ENCODE measurements around the gene WDR75. TPM values are rescaled to one million over a fixed set of nuclear protein-coding genes. Genes with fewer than 3 reads are reported as not detected.
"Not testable (repeated sequence)": the region's sequence is repeated elsewhere in the genome, so short reads cannot be mapped to it uniquely, and the experiment has no call there.

WDR75 gene
- polyA plus RNA-seq, 1 donor (not counting 4 experiments of a cell fraction or from before 2014, with no cell fraction given), result 60.4 TPM

- H3K4me1 ChIP-seq (ENCODE audit: control insufficient read depth, extremely low read depth, insufficient read depth, low read length), result no peaks in the 10 kb centered on the region
- no peak for DNase-seq (ENCODE audit: low read depth, low spot score)
- no peaks in the 10 kb centered on the region for H3K9me1 ChIP-seq (ENCODE audit: control insufficient read depth, extremely low read depth, insufficient read depth, low read length)
- no peak overlapping the region for H3K4me2 ChIP-seq (ENCODE audit: control insufficient read depth, extremely low read depth, insufficient read depth, low read depth, low read length)
- H2AFZ ChIP-seq (ENCODE audit: control insufficient read depth, low read length), result no peak overlapping the region
- no peak overlapping the region for H3K9ac ChIP-seq (ENCODE audit: control insufficient read depth, extremely low read depth, insufficient read depth, low read length)
- FAIRE-seq, result no peak
- no peaks in the 10 kb centered on the region for H3K9me3 ChIP-seq (ENCODE audit: control insufficient read depth, low read depth, low read length)
- dilution Hi-C loops (cut with MboI; ENCODE audit: extremely low pct_ligation_motif_present, low sequenced_read_pairs), result no loop called here
- H3K79me2 ChIP-seq (ENCODE audit: control insufficient read depth, insufficient read depth, low read length), result no peaks in the 10 kb centered on the region
- no peak overlapping the region for H3K27ac ChIP-seq (ENCODE audit: control insufficient read depth, insufficient read depth, low read length)
- TF ChIP-seq CTCF (optimal IDR thresholded peaks at IDR 0.05 in 1 of 3, IDR thresholded peaks at IDR 0.05 in 1 of 3, conservative IDR thresholded peaks at IDR 0.05 in 1 of 3; ENCODE audit: extremely low read depth in 1 of 3, insufficient read depth in 2 of 3, low read length in 3 of 3), result no peak
- no peak for TF ChIP-seq EZH2 (IDR thresholded peaks at IDR 0.05; ENCODE audit: low read length)
- peaks cover 7% of the 10 kb centered on the region in 2 experiments for H3K36me3 ChIP-seq (ENCODE audit: control insufficient read depth in 2 of 2, extremely low read depth in 1 of 2, insufficient read depth in 2 of 2, low read length in 2 of 2)
- no peak overlapping the region for H3K4me3 ChIP-seq (ENCODE audit: control insufficient read depth in 2 of 3, extremely low read depth in 1 of 3, insufficient read depth in 2 of 3, low read depth in 1 of 3, low read length in 3 of 3)
- H4K20me1 ChIP-seq (ENCODE audit: control insufficient read depth, extremely low read depth, insufficient read depth, low read length), result no peaks in the 10 kb centered on the region
- no peaks in the 10 kb centered on the region for H3K27me3 ChIP-seq (ENCODE audit: control insufficient read depth, extremely low read depth, insufficient read depth, low read length)
These were observed 36.5 kb downstream of the WDR75 start for GRCh38 chr2:189477756-189478155.

- H4K20me1 ChIP-seq (ENCODE audit: control insufficient read depth, extremely low read depth, insufficient read depth, low read length); H3K79me2 ChIP-seq (ENCODE audit: control insufficient read depth, insufficient read depth, low read length); H3K9me1 ChIP-seq (ENCODE audit: control insufficient read depth, extremely low read depth, insufficient read depth, low read length); FAIRE-seq; H3K4me2 ChIP-seq (ENCODE audit: control insufficient read depth, extremely low read depth, insufficient read depth, low read depth, low read length); DNase-seq (ENCODE audit: low read depth, low spot score); H3K9ac ChIP-seq (ENCODE audit: control insufficient read depth, extremely low read depth, insufficient read depth, low read length); dilution Hi-C loops (cut with MboI; ENCODE audit: extremely low pct_ligation_motif_present, low sequenced_read_pairs); H3K27me3 ChIP-seq (ENCODE audit: control insufficient read depth, extremely low read depth, insufficient read depth, low read length); H3K4me3 ChIP-seq (ENCODE audit: control insufficient read depth in 2 of 3, extremely low read depth in 1 of 3, insufficient read depth in 2 of 3, low read depth in 1 of 3, low read length in 3 of 3); H3K27ac ChIP-seq (ENCODE audit: control insufficient read depth, insufficient read depth, low read length); H2AFZ ChIP-seq (ENCODE audit: control insufficient read depth, low read length); H3K36me3 ChIP-seq (ENCODE audit: control insufficient read depth in 2 of 2, extremely low read depth in 1 of 2, insufficient read depth in 2 of 2, low read length in 2 of 2); H3K9me3 ChIP-seq (ENCODE audit: control insufficient read depth, low read depth, low read length); H3K4me1 ChIP-seq (ENCODE audit: control insufficient read depth, extremely low read depth, insufficient read depth, low read length): not testable (repeated sequence)
These were observed 37.0 kb downstream of the WDR75 start for GRCh38 chr2:189478289-189478688.

- no peak for DNase-seq (ENCODE audit: low read depth, low spot score)
- H3K4me3 ChIP-seq (ENCODE audit: control insufficient read depth in 2 of 3, extremely low read depth in 1 of 3, insufficient read depth in 2 of 3, low read depth in 1 of 3, low read length in 3 of 3), result no peak overlapping the region
- no peaks in the 10 kb centered on the region for H3K4me1 ChIP-seq (ENCODE audit: control insufficient read depth, extremely low read depth, insufficient read depth, low read length)
- no peaks in the 10 kb centered on the region for H3K9me1 ChIP-seq (ENCODE audit: control insufficient read depth, extremely low read depth, insufficient read depth, low read length)
- H3K36me3 ChIP-seq (ENCODE audit: control insufficient read depth in 2 of 2, extremely low read depth in 1 of 2, insufficient read depth in 2 of 2, low read length in 2 of 2), result no peaks in the 10 kb centered on the region
- dilution Hi-C loops (cut with MboI; ENCODE audit: extremely low pct_ligation_motif_present, low sequenced_read_pairs), result no loop called here
- no peak for TF ChIP-seq CTCF (optimal IDR thresholded peaks at IDR 0.05 in 1 of 3, IDR thresholded peaks at IDR 0.05 in 1 of 3, conservative IDR thresholded peaks at IDR 0.05 in 1 of 3; ENCODE audit: extremely low read depth in 1 of 3, insufficient read depth in 2 of 3, low read length in 3 of 3)
- no peak overlapping the region for H3K9ac ChIP-seq (ENCODE audit: control insufficient read depth, extremely low read depth, insufficient read depth, low read length)
- no peaks in the 10 kb centered on the region for H4K20me1 ChIP-seq (ENCODE audit: control insufficient read depth, extremely low read depth, insufficient read depth, low read length)
- H3K27me3 ChIP-seq (ENCODE audit: control insufficient read depth, extremely low read depth, insufficient read depth, low read length), result no peaks in the 10 kb centered on the region
- no peak overlapping the region for H3K27ac ChIP-seq (ENCODE audit: control insufficient read depth, insufficient read depth, low read length)
- H3K4me2 ChIP-seq (ENCODE audit: control insufficient read depth, extremely low read depth, insufficient read depth, low read depth, low read length), result no peak overlapping the region
- no peaks in the 10 kb centered on the region for H3K9me3 ChIP-seq (ENCODE audit: control insufficient read depth, low read depth, low read length)
- H3K79me2 ChIP-seq (ENCODE audit: control insufficient read depth, insufficient read depth, low read length), result no peaks in the 10 kb centered on the region
- FAIRE-seq, result no peak
- no peak overlapping the region for H2AFZ ChIP-seq (ENCODE audit: control insufficient read depth, low read length)
These were observed 39.8 kb downstream of the WDR75 start for GRCh38 chr2:189481071-189481470.
